Gastroesophageal sphincter (tissue), 3 donors: ENCODE data around the gene CLCNKA.

ENCODE experiments used
- EP300 ChIP-seq: sonication (generic); formaldehyde crosslinking; IDR thresholded peaks from one replicate; pipeline ENCODE4 v1.6.1; 2017; ENCODE audit warnings: antibody characterized with exemption, mild to moderate bottlenecking
- POLR2A ChIP-seq, 2 donors: fragments of 450-650 bp; IDR thresholded peaks; one replicate each; pipeline ENCODE4 v1.6.1; 2017; ENCODE audit warnings: antibody characterized with exemption in 2 of 2, mild to moderate bottlenecking in 2 of 2, moderate library complexity in 1 of 2
- POLR2AphosphoS5 ChIP-seq: sonication (generic); formaldehyde crosslinking; IDR thresholded peaks from one replicate; pipeline ENCODE4 v1.6.1; 2017; ENCODE audit warnings: antibody characterized with exemption
- TF ChIP-seq, protein P1 (sequence below), 4 experiments: fragments of 200-600 bp in 2 of 4; fragments of 450-650 bp in 2 of 4; sonication (generic) in 1 of 4; IDR thresholded peaks; one replicate each; pipeline ENCODE4 v1.5.1; 2017 to 2019; ENCODE audit warnings: antibody characterized with exemption in 4 of 4, mild to moderate bottlenecking in 2 of 4, moderate library complexity in 2 of 4

DNA sequence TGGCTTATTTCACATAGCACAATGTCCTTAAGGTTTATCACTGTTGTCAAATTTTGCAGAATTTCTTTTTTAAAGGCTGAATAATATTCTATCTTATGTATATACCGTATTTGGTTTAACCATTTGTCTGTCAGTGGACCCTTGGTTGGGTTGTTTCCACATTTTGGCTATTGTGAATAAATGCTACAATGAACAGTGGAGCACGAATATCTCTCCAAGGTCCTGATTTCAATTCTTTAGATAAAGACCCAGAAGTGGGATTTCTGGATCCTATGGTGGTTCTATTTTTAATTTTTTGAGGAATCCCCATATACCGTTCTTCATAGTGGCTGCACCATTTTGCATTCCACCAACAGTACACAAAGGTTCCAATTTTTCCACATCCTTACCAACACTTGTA lies 40.2 kb upstream of the CLCNKA start:
- TF ChIP-seq, protein P1, sequence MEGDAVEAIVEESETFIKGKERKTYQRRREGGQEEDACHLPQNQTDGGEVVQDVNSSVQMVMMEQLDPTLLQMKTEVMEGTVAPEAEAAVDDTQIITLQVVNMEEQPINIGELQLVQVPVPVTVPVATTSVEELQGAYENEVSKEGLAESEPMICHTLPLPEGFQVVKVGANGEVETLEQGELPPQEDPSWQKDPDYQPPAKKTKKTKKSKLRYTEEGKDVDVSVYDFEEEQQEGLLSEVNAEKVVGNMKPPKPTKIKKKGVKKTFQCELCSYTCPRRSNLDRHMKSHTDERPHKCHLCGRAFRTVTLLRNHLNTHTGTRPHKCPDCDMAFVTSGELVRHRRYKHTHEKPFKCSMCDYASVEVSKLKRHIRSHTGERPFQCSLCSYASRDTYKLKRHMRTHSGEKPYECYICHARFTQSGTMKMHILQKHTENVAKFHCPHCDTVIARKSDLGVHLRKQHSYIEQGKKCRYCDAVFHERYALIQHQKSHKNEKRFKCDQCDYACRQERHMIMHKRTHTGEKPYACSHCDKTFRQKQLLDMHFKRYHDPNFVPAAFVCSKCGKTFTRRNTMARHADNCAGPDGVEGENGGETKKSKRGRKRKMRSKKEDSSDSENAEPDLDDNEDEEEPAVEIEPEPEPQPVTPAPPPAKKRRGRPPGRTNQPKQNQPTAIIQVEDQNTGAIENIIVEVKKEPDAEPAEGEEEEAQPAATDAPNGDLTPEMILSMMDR (IDR thresholded peaks at IDR 0.05), result no peak
- no peak for TF ChIP-seq POLR2A (IDR thresholded peaks at IDR 0.05)
- TF ChIP-seq POLR2AphosphoS5, result no peak
- no peak for TF ChIP-seq EP300
